ENCODE measurements around the gene BICDL2.
"Not testable (repeated sequence)": the region's sequence is repeated elsewhere in the genome, so short reads cannot be mapped to it uniquely, and the experiment has no call there.

- TF ChIP-seq CTCF (IDR thresholded peaks at IDR 0.05; ENCODE audit: poor library complexity, severe bottlenecking); EP300 (conservative IDR thresholded peaks at IDR 0.05; ENCODE audit: poor library complexity, severe bottlenecking); SMC3 (conservative IDR thresholded peaks at IDR 0.05; ENCODE audit: poor library complexity); RAD21 (conservative IDR thresholded peaks at IDR 0.05): not testable (repeated sequence)
Observed at GRCh38 chr16:3055734-3056115, 19.0 kb upstream of the BICDL2 start.
